OCI-LY1 (cell line): ENCODE results near the gene KRTAP5-10.

Experiments
- EZH2 ChIP-seq: fragments of 200-600 bp; sonication (generic), shearing (Covaris generic); IDR thresholded peaks from 2 replicates; pipeline ENCODE4 v1.8.0; 2017; ENCODE audit warnings: borderline replicate concordance, mixed run types, mild to moderate bottlenecking, antibody characterized with exemption, low read length, moderate library complexity, mixed read lengths
- TF ChIP-seq, protein P1 (sequence below): fragments of 200-600 bp; sonication (generic), shearing (Covaris generic); IDR thresholded peaks from 2 replicates; pipeline ENCODE4 v1.5.1; 2017; ENCODE audit warnings: mild to moderate bottlenecking, antibody characterized with exemption, low read length, moderate library complexity, mixed read lengths

DNA sequence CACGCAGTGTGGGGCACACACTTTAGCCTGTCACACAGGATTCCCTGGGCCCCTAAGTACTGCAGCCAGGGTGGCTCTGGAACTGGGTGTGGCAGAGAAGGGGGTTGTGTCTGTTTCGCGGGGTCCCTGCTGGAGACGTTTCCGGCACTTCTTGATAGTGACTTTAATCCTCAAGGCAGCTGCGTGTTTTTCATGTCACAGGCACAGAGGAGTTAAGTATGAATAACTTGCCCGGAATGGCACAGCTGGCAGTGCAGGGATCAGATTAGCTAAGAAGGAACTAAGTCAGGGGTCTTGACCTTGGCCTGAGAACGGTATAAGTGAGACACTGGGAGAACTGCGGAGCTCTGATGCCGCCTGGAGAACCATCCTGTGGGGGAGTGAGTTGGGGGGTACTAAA, 45.8 kb upstream of the KRTAP5-10 start:
- TF ChIP-seq, protein P1, sequence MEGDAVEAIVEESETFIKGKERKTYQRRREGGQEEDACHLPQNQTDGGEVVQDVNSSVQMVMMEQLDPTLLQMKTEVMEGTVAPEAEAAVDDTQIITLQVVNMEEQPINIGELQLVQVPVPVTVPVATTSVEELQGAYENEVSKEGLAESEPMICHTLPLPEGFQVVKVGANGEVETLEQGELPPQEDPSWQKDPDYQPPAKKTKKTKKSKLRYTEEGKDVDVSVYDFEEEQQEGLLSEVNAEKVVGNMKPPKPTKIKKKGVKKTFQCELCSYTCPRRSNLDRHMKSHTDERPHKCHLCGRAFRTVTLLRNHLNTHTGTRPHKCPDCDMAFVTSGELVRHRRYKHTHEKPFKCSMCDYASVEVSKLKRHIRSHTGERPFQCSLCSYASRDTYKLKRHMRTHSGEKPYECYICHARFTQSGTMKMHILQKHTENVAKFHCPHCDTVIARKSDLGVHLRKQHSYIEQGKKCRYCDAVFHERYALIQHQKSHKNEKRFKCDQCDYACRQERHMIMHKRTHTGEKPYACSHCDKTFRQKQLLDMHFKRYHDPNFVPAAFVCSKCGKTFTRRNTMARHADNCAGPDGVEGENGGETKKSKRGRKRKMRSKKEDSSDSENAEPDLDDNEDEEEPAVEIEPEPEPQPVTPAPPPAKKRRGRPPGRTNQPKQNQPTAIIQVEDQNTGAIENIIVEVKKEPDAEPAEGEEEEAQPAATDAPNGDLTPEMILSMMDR: no peak
- no peak for TF ChIP-seq EZH2
